Purkinje cell (primary cell): ENCODE data around the gene TMEM80. TPM values are rescaled to one million over a fixed set of nuclear protein-coding genes. Genes with fewer than 3 reads are reported as not detected.

Source experiments
- polyA plus RNA-seq: library from polyadenylated mRNA; unstranded; fragments of >200 nt; fragmentation: Nextera tagmentation; gene quantifications from 2 replicates; pipeline ENCODE4 v1.2.1, GENCODE V29; 2014

TMEM80 gene
- 31.2 and 39.5 TPM in 2 replicates for polyA plus RNA-seq

GRCh38 chr11:695538-696248 lies at the start of gene TMEM80:
Gene TMEM80 (plus strand): TSS chr11:695816. CDS start chr11:695828, 12 bp downstream.

GRCh38 chr11:694563-695287 lies 891 bp upstream of the TMEM80 start, which contains the start of gene DEAF1:
Gene DEAF1 (minus strand): TSS chr11:695222. CDS start chr11:695047, 175 bp downstream.

DNA sequence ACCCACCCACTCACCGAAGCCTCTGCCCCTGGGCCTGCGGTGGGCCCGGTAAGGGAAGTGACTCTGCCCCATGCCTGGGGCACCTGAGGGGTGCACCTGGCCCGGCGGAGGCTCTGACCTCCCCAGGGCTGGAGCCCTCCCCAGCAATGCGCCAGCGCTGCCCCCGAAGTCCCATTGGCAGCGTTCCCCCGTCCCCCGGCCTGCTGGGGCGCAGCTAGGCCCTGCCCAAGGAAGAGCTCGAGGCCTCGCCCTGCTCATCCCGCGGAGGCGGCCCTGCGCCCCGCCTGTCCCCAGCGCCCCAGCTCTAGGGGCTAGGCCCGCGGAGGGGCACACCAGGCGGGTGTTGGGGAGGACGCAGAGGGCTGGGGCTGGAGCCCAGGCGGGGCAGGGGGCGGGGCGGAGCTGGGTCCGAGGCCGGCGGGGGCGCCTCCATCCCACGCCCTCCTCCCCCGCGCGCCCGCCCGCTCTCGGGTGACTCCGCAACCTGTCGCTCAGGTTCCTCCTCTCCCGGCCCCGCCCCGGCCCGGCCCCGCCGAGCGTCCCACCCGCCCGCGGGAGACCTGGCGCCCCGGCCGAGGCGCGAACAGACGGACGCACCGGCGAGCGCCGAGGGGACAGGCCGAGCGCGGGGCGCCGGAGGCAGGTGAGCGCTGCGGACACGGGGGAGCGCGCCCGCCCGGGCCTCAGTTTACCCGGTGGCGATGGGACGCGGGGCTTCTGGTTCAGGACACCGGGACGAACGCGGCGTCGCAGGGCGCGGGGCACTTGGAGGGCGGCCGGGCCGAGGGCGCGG lies 10.2 kb downstream of the TMEM80 start, which contains the start of gene EPS8L2:
EPS8L2 (plus strand) TSS at position 586 of the 793 bp plus-strand sequence. CDS start 3,177 bp downstream, outside the sequence.

GRCh38 chr11:747158-748006 lies 51.8 kb downstream of the TMEM80 start, which contains the start of gene TALDO1:
Gene TALDO1 (plus strand): TSS chr11:747464. CDS start chr11:747482, 18 bp downstream.

Other genes with a start within 250 kb of the TMEM80 start
- gene PTDSS2, start 245.5 kb upstream of the TMEM80 start, polyA plus RNA-seq = 2.3 and 3.5 TPM in 2 replicates
- 12.8 and 13.2 TPM in 2 replicates for gene RNH1, start 188.6 kb upstream of the TMEM80 start, polyA plus RNA-seq
- gene HRAS, start 160.2 kb upstream of the TMEM80 start, polyA plus RNA-seq = 19.5 and 37.7 TPM in 2 replicates
- gene LRRC56, start 158.3 kb upstream of the TMEM80 start, polyA plus RNA-seq = 0.13 TPM in 1 of 2 replicates, not detected in the other
- not detected in 2 replicates for gene LMNTD2, start 135.1 kb upstream of the TMEM80 start, polyA plus RNA-seq
- gene RASSF7, start 134.8 kb upstream of the TMEM80 start, polyA plus RNA-seq = 1.6 and 3.9 TPM in 2 replicates
- 0.19 and 0.35 TPM in 2 replicates for gene PHRF1, start 119.3 kb upstream of the TMEM80 start, polyA plus RNA-seq
- gene IRF7, start 79.9 kb upstream of the TMEM80 start, polyA plus RNA-seq = not detected in 2 replicates
- not detected in 2 replicates for gene CDHR5, start 70.9 kb upstream of the TMEM80 start, polyA plus RNA-seq
- gene SCT, start 68.6 kb upstream of the TMEM80 start, polyA plus RNA-seq = not detected in 2 replicates
- not detected in 2 replicates for gene DRD4, start 58.5 kb upstream of the TMEM80 start, polyA plus RNA-seq
- gene DEAF1, start 594 bp upstream of the TMEM80 start, polyA plus RNA-seq = 10.8 and 19.0 TPM in 2 replicates
- 73.8 and 170 TPM in 2 replicates for gene EPS8L2, start 10.4 kb downstream of the TMEM80 start, polyA plus RNA-seq
- gene TALDO1, start 51.6 kb downstream of the TMEM80 start, polyA plus RNA-seq = 40.4 and 72.7 TPM in 2 replicates
- gene GATD1, start 81.7 kb downstream of the TMEM80 start, polyA plus RNA-seq = 1.9 and 5.7 TPM in 2 replicates
- gene CEND1, start 94.3 kb downstream of the TMEM80 start, polyA plus RNA-seq = 14.7 and 20.2 TPM in 2 replicates
- 4.6 and 6.6 TPM in 2 replicates for gene SLC25A22, start 102.5 kb downstream of the TMEM80 start, polyA plus RNA-seq
- 0.95 and 0.99 TPM in 2 replicates for gene PIDD1, start 109.4 kb downstream of the TMEM80 start, polyA plus RNA-seq
- 295 and 369 TPM in 2 replicates for gene RPLP2, start 114.2 kb downstream of the TMEM80 start, polyA plus RNA-seq
- 0.77 and 3.1 TPM in 2 replicates for gene PNPLA2, start 123.1 kb downstream of the TMEM80 start, polyA plus RNA-seq
- not detected in 2 replicates for gene CRACR2B, start 132.1 kb downstream of the TMEM80 start, polyA plus RNA-seq
- gene CD151, start 137.1 kb downstream of the TMEM80 start, polyA plus RNA-seq = 6.6 and 8.6 TPM in 2 replicates
- gene POLR2L, start 146.7 kb downstream of the TMEM80 start, polyA plus RNA-seq = 181 and 206 TPM in 2 replicates
- gene TSPAN4, start 147.0 kb downstream of the TMEM80 start, polyA plus RNA-seq = not detected in 2 replicates
- 25.8 and 47.8 TPM in 2 replicates for gene CHID1, start 215.0 kb downstream of the TMEM80 start, polyA plus RNA-seq
- gene AP2A2, start 230.1 kb downstream of the TMEM80 start, polyA plus RNA-seq = 32.3 and 35.2 TPM in 2 replicates